ENCODE data around the gene PARK7.

Gene PARK7

GRCh38 chr1:7985851-7986612, 24.5 kb downstream of the PARK7 start:
- DNase-seq: no peak

- DNase-seq: no peak
These were observed 26.0 kb downstream of the PARK7 start for GRCh38 chr1:7987528-7987927.

- DNase-seq: no peak
These were observed 27.1 kb downstream of the PARK7 start for GRCh38 chr1:7988576-7988975.

GRCh38 chr1:7989762-7990428, 28.4 kb downstream of the PARK7 start:
- DNase-seq: no peak

GRCh38 chr1:7991504-7992440, 30.3 kb downstream of the PARK7 start:
- DNase-seq: peak in 1 of 2 experiments; percentile 30

GRCh38 chr1:7992885-7993284, 31.4 kb downstream of the PARK7 start:
- no peak for DNase-seq

GRCh38 chr1:7993593-7994479, 32.3 kb downstream of the PARK7 start:
- DNase-seq: no peak

- DNase-seq: no peak
These were observed 33.3 kb downstream of the PARK7 start for GRCh38 chr1:7994827-7995226.

GRCh38 chr1:7995437-7995836, 33.9 kb downstream of the PARK7 start:
- no peak for DNase-seq

GRCh38 chr1:8002329-8002910, 40.9 kb downstream of the PARK7 start:
- no peak for DNase-seq

GRCh38 chr1:8002921-8003320, 41.4 kb downstream of the PARK7 start:
- no peak for DNase-seq

GRCh38 chr1:8003438-8004112, 42.1 kb downstream of the PARK7 start:
- no peak for DNase-seq

- peak; percentile 27 to 63 for DNase-seq
These were observed 42.7 kb downstream of the PARK7 start for GRCh38 chr1:8004113-8004802.

GRCh38 chr1:8004803-8005573, 43.5 kb downstream of the PARK7 start:
- DNase-seq: peak; percentile 66 to 88

GRCh38 chr1:8006037-8006963, 44.8 kb downstream of the PARK7 start:
- peak; percentile 48 to 86 for DNase-seq

GRCh38 chr1:8009043-8010002, 47.8 kb downstream of the PARK7 start:
- no peak for DNase-seq

- no peak for DNase-seq
These were observed 48.7 kb downstream of the PARK7 start for GRCh38 chr1:8010080-8010664.
